HepG2 (cell line): ENCODE data around the gene UNC5A.

ENCODE experiments used
- CTCF ChIP-seq: sonication (generic); formaldehyde crosslinking; IDR thresholded peaks from 2 replicates; pipeline ENCODE4 v1.5.0; 2020; ENCODE audit warnings: mild to moderate bottlenecking, missing genetic modification reagents, moderate library complexity
- ESRRA ChIP-seq: sonication (generic); formaldehyde crosslinking; IDR thresholded peaks from 2 replicates; pipeline ENCODE4 v1.5.1; 2020; ENCODE audit warnings: mild to moderate bottlenecking, low read depth, missing genetic modification reagents
- ETV6 ChIP-seq: sonication (generic); formaldehyde crosslinking; conservative IDR thresholded peaks from 2 replicates; pipeline ENCODE4 v1.4.0; 2020; ENCODE audit warnings: missing genetic modification reagents
- JUND ChIP-seq: sonication (generic); formaldehyde crosslinking; IDR thresholded peaks from 2 replicates; pipeline ENCODE4 v1.8.0; 2022; ENCODE audit warnings: mild to moderate bottlenecking, missing genetic modification reagents
- MAZ ChIP-seq, 2 experiments: sonication (generic) in 1 of 2; formaldehyde crosslinking in 1 of 2; IDR thresholded peaks; 2 replicates each; pipeline versions ENCODE4 v1.5.0 to v1.6.1; 2012 to 2020; ENCODE audit warnings: low read depth in 2 of 2, mild to moderate bottlenecking in 2 of 2, borderline replicate concordance in 1 of 2, improper control_type of control experiment in 1 of 2, low read length in 1 of 2, missing genetic modification reagents in 1 of 2, moderate library complexity in 1 of 2
- NFYC ChIP-seq: IDR thresholded peaks from 2 replicates; pipeline ENCODE4 v1.6.1; 2016; ENCODE audit warnings: missing genetic modification reagents, missing compliant biosample characterization
- NKX3-1 ChIP-seq: sonication (generic); formaldehyde crosslinking; IDR thresholded peaks from 2 replicates; pipeline ENCODE4 v1.5.0; 2020; ENCODE audit warnings: missing genetic modification reagents
- POLR2A ChIP-seq, 2 experiments: IDR thresholded peaks; 2 replicates each; pipeline ENCODE4 v1.6.1; 2011; ENCODE audit warnings: low read depth in 2 of 2, low read length in 2 of 2, mild to moderate bottlenecking in 1 of 2, moderate library complexity in 1 of 2; ENCODE audit not compliant: insufficient read depth in 1 of 2
- TP53 ChIP-seq: sonication (generic); formaldehyde crosslinking; conservative IDR thresholded peaks from 2 replicates; pipeline ENCODE4 v1.4.0; 2020; ENCODE audit warnings: missing genetic modification reagents
- ZBTB2 ChIP-seq: sonication (generic); formaldehyde crosslinking; IDR thresholded peaks from 2 replicates; pipeline ENCODE4 v1.8.0; 2022; ENCODE audit warnings: low read depth, missing genetic modification reagents
- ZSCAN20 ChIP-seq: sonication (generic); formaldehyde crosslinking; IDR thresholded peaks from 2 replicates; pipeline ENCODE4 v1.4.0; 2020; ENCODE audit warnings: missing genetic modification reagents, mild to moderate bottlenecking, borderline replicate concordance
- TF ChIP-seq, protein P1 (sequence below), 2 experiments: IDR thresholded peaks; 2 replicates each; pipeline ENCODE4 v1.6.1; 2011 to 2012; ENCODE audit warnings: low read length in 2 of 2, borderline replicate concordance in 1 of 2, low read depth in 1 of 2, mild to moderate bottlenecking in 1 of 2, moderate library complexity in 1 of 2
- TF ChIP-seq, protein P2 (sequence below): sonication (generic); formaldehyde crosslinking; IDR thresholded peaks from 2 replicates; pipeline ENCODE4 v1.8.1; 2022; ENCODE audit warnings: mild to moderate bottlenecking, missing genetic modification reagents
- TF ChIP-seq, protein P3 (sequence below): IDR thresholded peaks from 2 replicates; pipeline ENCODE4 v1.6.1; 2012; ENCODE audit warnings: inconsistent platforms

- TF ChIP-seq NKX3-1 (no peak), CTCF (CRISPR knock-in tag) (no peak), POLR2A (IDR thresholded peaks at IDR 0.05; ENCODE audit: insufficient read depth in 1 of 2, low read depth in 2 of 2, low read length in 2 of 2) (no peak), JUND (CRISPR knock-in tag) (no peak), ESRRA (no peak), ZBTB2 (no peak), TP53 (CRISPR knock-in tag) (no peak), MAZ (IDR thresholded peaks at IDR 0.05; ENCODE audit: borderline replicate concordance, low read depth, low read length) (no peak), MAZ (CRISPR knock-in tag; IDR thresholded peaks at IDR 0.05; ENCODE audit: low read depth) (no peak), ETV6 (CRISPR knock-in tag) (no peak), NFYC (no peak), ZSCAN20 (CRISPR knock-in tag) (no peak)
- TF ChIP-seq, protein P1, sequence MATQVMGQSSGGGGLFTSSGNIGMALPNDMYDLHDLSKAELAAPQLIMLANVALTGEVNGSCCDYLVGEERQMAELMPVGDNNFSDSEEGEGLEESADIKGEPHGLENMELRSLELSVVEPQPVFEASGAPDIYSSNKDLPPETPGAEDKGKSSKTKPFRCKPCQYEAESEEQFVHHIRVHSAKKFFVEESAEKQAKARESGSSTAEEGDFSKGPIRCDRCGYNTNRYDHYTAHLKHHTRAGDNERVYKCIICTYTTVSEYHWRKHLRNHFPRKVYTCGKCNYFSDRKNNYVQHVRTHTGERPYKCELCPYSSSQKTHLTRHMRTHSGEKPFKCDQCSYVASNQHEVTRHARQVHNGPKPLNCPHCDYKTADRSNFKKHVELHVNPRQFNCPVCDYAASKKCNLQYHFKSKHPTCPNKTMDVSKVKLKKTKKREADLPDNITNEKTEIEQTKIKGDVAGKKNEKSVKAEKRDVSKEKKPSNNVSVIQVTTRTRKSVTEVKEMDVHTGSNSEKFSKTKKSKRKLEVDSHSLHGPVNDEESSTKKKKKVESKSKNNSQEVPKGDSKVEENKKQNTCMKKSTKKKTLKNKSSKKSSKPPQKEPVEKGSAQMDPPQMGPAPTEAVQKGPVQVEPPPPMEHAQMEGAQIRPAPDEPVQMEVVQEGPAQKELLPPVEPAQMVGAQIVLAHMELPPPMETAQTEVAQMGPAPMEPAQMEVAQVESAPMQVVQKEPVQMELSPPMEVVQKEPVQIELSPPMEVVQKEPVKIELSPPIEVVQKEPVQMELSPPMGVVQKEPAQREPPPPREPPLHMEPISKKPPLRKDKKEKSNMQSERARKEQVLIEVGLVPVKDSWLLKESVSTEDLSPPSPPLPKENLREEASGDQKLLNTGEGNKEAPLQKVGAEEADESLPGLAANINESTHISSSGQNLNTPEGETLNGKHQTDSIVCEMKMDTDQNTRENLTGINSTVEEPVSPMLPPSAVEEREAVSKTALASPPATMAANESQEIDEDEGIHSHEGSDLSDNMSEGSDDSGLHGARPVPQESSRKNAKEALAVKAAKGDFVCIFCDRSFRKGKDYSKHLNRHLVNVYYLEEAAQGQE (IDR thresholded peaks at IDR 0.05; ENCODE audit: borderline replicate concordance in 1 of 2, low read depth in 1 of 2, low read length in 2 of 2) = no peak
- TF ChIP-seq, protein P2, sequence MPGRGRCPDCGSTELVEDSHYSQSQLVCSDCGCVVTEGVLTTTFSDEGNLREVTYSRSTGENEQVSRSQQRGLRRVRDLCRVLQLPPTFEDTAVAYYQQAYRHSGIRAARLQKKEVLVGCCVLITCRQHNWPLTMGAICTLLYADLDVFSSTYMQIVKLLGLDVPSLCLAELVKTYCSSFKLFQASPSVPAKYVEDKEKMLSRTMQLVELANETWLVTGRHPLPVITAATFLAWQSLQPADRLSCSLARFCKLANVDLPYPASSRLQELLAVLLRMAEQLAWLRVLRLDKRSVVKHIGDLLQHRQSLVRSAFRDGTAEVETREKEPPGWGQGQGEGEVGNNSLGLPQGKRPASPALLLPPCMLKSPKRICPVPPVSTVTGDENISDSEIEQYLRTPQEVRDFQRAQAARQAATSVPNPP (CRISPR knock-in tag) = no peak
- TF ChIP-seq, protein P3, sequence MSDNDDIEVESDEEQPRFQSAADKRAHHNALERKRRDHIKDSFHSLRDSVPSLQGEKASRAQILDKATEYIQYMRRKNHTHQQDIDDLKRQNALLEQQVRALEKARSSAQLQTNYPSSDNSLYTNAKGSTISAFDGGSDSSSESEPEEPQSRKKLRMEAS = no peak
These were observed 79.2 kb downstream of the UNC5A start for GRCh38 chr5:176889321-176890280.
